Fibroblast of mammary gland (primary cell): ENCODE measurements around the gene CHD2.

ENCODE experiments used
- DNase-seq: peaks from one replicate; pipeline ENCODE4 v3.0.0-alpha.2; 2010; ENCODE audit warnings: low read depth
- H3K4me3 ChIP-seq: 2 replicates; pipeline ENCODE4 v1.5.1; 2011; ENCODE audit warnings: low read depth, mild to moderate bottlenecking, low read length, moderate library complexity; ENCODE audit not compliant: control insufficient read depth
- TF ChIP-seq, protein P1 (sequence below): conservative IDR thresholded peaks from 2 replicates; pipeline ENCODE4 v1.5.1; 2011; ENCODE audit warnings: low read depth, low read length, inconsistent platforms; ENCODE audit not compliant: control insufficient read depth, insufficient read depth

Gene CHD2

DNA sequence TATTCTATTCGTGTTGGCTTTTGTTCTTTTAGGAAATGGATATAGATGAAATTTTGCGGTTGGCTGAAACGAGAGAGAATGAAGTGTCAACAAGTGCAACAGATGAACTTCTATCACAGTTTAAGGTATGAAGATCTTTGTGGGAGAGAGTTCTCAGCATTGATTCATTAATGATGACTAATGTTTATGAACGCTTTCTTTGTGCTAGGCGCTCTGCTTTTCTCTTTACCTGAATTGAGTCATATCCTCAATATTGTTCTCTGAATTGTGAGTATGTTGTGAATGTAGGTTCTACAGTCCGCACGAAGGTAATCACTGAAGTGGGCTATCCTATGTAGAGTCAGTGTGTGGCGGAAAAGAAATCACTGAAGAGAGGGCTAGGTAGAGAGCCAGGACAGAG, 81.2 kb downstream of the CHD2 start:
- DNase-seq, result no peak
- H3K4me3 ChIP-seq, result no peak overlapping the region
- TF ChIP-seq, protein P1, sequence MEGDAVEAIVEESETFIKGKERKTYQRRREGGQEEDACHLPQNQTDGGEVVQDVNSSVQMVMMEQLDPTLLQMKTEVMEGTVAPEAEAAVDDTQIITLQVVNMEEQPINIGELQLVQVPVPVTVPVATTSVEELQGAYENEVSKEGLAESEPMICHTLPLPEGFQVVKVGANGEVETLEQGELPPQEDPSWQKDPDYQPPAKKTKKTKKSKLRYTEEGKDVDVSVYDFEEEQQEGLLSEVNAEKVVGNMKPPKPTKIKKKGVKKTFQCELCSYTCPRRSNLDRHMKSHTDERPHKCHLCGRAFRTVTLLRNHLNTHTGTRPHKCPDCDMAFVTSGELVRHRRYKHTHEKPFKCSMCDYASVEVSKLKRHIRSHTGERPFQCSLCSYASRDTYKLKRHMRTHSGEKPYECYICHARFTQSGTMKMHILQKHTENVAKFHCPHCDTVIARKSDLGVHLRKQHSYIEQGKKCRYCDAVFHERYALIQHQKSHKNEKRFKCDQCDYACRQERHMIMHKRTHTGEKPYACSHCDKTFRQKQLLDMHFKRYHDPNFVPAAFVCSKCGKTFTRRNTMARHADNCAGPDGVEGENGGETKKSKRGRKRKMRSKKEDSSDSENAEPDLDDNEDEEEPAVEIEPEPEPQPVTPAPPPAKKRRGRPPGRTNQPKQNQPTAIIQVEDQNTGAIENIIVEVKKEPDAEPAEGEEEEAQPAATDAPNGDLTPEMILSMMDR, result no peak

DNA sequence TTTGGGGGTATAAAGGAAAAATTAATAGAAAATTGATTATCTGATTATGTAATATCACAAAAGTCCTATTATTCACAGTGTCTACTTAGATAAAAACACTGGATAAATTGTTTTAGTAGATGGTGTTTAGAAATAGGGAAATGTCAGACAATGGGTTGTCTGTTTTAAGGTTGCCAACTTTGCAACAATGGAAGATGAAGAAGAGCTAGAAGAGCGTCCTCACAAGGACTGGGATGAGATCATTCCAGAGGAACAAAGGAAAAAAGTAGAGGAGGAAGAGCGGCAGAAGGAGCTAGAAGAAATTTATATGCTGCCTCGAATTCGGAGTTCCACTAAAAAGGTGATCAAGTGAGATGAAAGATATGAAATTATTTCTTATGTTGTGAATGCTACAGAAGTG, 84.0 kb downstream of the CHD2 start:
- DNase-seq, result no peak
- TF ChIP-seq, protein P1, result no peak
- no peak overlapping the region for H3K4me3 ChIP-seq

DNA sequence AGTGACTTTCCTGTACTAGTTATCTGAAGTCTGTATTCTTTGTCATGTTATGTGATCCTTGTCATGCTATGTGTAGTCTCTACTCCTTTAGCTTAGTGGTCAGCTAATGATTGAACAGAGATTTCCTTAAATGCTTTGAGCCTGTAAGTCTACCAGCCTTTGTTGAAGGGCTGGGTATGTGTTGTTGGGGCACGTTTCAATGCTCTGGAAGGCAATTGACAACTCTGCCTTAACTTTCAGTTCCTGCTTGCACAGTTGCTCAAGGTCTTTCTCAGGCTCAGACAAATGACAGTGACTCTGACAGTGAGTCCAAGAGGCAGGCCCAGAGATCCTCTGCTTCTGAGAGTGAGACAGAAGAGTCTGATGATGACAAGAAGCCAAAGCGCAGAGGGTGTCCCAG, 89.3 kb downstream of the CHD2 start:
- DNase-seq, result no peak
- TF ChIP-seq, protein P1, result no peak
- H3K4me3 ChIP-seq, result no peak overlapping the region

DNA sequence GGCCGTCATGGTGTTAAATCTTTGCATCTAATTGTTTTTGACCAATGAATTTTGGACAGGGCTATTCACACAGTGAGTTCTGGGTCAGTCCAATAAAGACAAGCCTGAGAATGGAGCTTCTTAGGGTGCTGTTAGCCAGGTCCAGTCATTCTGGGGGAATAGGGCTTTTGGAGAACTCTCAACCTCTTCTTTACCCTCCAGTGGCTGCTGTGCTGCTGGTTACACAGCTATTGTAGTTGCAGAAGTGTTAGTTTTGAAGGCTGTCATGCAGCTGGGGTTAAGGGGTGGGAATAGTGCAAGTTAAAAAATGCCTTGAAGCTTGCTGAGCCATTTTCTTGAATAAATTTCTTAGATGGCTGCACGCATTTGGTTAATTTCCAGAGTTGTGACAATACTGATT, 89.9 kb downstream of the CHD2 start:
- TF ChIP-seq, protein P1, result no peak
- DNase-seq, result no peak
- no peak overlapping the region for H3K4me3 ChIP-seq

DNA sequence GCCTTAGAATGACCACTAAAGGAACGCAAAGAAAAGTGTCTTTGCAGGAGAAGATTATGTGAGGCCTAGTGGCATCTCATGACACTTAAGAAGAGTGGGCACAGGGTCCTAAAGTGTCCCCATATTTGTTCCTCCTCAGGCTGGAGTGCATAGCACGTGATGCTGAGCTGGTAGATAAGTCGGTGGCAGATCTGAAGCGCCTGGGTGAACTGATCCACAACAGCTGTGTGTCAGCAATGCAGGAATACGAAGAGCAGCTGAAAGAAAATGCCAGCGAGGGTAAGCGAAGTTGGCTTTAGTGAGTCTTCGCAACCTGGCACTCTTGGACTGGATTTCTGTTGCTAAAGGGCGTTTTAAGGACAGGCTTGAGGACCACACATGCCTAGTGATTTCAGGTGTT, 92.6 kb downstream of the CHD2 start:
- TF ChIP-seq, protein P1, result no peak
- no peak overlapping the region for H3K4me3 ChIP-seq
- DNase-seq, result no peak

DNA sequence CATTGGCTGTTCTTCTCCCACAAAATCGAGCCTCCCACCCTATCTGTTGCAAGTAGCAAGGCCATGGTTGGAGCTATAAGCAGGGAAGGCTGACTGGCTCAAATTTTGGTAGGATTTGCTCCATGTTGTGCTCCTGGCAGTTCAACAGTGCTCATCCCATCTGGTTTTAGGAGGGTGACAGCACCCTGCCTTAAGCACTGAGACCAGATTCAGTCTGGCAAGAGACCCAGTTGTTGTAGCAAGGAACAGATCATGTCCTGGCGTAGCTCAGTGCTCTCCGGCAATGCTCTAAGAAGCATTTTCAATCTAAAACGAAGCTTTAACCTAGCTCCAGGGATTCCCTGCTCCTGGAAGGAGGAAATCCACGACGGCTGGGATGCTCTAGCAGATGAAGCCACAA, 97.7 kb downstream of the CHD2 start:
- TF ChIP-seq, protein P1, result no peak
- no peak overlapping the region for H3K4me3 ChIP-seq
- DNase-seq, result no peak

DNA sequence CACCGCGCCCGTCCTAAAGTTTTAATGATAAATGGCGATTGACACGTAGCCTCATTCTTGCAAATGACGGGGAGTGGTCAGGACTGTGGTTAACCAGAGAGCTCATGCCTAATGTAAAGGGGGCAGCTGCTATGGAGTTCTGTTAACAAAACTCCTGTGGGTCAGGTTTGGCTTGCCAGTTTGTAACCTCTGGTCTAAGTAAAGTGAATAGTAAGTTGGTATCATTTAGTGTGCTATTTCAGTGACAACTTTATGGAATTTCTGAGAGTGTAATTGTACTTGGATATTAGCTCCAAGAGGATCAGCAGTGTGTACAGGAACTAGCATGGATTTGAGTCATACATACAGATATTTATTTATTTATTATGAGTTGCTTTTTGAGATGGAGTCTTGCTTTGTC, 101.0 kb downstream of the CHD2 start:
- DNase-seq, result no peak
- TF ChIP-seq, protein P1, result no peak

More for the DNA sequence above, 101.0 kb downstream of the CHD2 start:
- H3K4me3 ChIP-seq, result no peak overlapping the region
